ENCODE data around the gene SLC25A26. TPM values are rescaled to one million over a fixed set of nuclear protein-coding genes. Genes with fewer than 3 reads are reported as not detected.
"Not testable (repeated sequence)": the region's sequence is repeated elsewhere in the genome, so short reads cannot be mapped to it uniquely, and the experiment has no call there.

The SLC25A26 gene
- total and polyA plus RNA-seq, 2 of the 13 experiments (the other 11 are each of a cell fraction or from before 2014, with no cell fraction given): 23.1 to 32.7 TPM

GRCh38 chr3:66298591-66298990 is 77.8 kb downstream of the SLC25A26 start:
- Histone ChIP-seq H3K36me3 (replicated peaks in 1 of 2; ENCODE audit: control insufficient read depth in 1 of 2, insufficient read depth in 2 of 2, low read length in 2 of 2) (no peaks in the 10 kb centered on the region), H3K9me3 (ENCODE audit: low read length) (no peaks in the 10 kb centered on the region), H2AFZ (ENCODE audit: low read length) (no peak overlapping the region), H3K9ac (ENCODE audit: insufficient read depth, low read depth, low read length) (no peak overlapping the region), H3K4me1 (ENCODE audit: insufficient read depth, low read length) (peaks cover 18% of the 10 kb centered on the region), H4K20me1 (ENCODE audit: insufficient read depth, low read length) (no peaks in the 10 kb centered on the region), H3K4me2 (ENCODE audit: low read depth, low read length) (no peak overlapping the region), H3K4me3 (replicated peaks in 1 of 3; ENCODE audit: insufficient read depth in 1 of 3, low read depth in 2 of 3, low read length in 3 of 3) (no peak overlapping the region), H3K27ac (ENCODE audit: extremely low read length, insufficient read depth, low read length) (no peak overlapping the region), H3K27me3 (ENCODE audit: control insufficient read depth in 1 of 2, insufficient read depth in 2 of 2, low read length in 2 of 2) (no peaks in the 10 kb centered on the region; a peak in 1 of 5 replicates), H3K79me2 (ENCODE audit: insufficient read depth, low read length) (no peaks in the 10 kb centered on the region)
- DNase-seq (ENCODE audit: low spot score) (no peak), FAIRE-seq (no peak), ATAC-seq (no peak)
- ChIA-PET POLR2A (no interaction called here), CTCF (ENCODE audit: low intra/inter-chr PET ratio, low total read pairs) (no interaction called here)
- in situ Hi-C loops (cut with HindIII; ENCODE audit: extremely low pct_ligation_motif_present, low pct_unique_long_range_greater_than_20kb) (no loop called here), intact Hi-C loops (cut with micrococcal nuclease; ENCODE audit: unreplicated experiment) (no loop called here)
- TF ChIP-seq ATF6 (CRISPR knock-in tag; conservative IDR thresholded peaks at IDR 0.05): no peak
- TF ChIP-seq ZNF674 (CRISPR knock-in tag; IDR thresholded peaks at IDR 0.05; ENCODE audit: low read depth): no peak
- no peak for TF ChIP-seq SP1 (IDR thresholded peaks at IDR 0.05)
- TF ChIP-seq SP1 (CRISPR knock-in tag; IDR thresholded peaks at IDR 0.05): no peak
- TF ChIP-seq GATA4 (IDR thresholded peaks at IDR 0.05; ENCODE audit: borderline replicate concordance, low read depth): no peak
- TF ChIP-seq ZNF460 (CRISPR knock-in tag; IDR thresholded peaks at IDR 0.05; ENCODE audit: borderline replicate concordance): no peak
- no TSS peak for BruUV-seq (replicated peaks)
- 84% methylated on average over 1 of the region's 1 CpG for WGBS (ENCODE audit: low lambda C conversion rate)

GRCh38 chr3:66299085-66299484 is 78.3 kb downstream of the SLC25A26 start:
- H3K4me3 ChIP-seq (replicated peaks in 1 of 3; ENCODE audit: insufficient read depth in 1 of 3, low read depth in 2 of 3, low read length in 3 of 3); H3K36me3 ChIP-seq (replicated peaks in 1 of 2; ENCODE audit: control insufficient read depth in 1 of 2, insufficient read depth in 2 of 2, low read length in 2 of 2); H3K27me3 ChIP-seq (ENCODE audit: control insufficient read depth in 1 of 2, insufficient read depth in 2 of 2, low read length in 2 of 2); H4K20me1 ChIP-seq (ENCODE audit: insufficient read depth, low read length); CTCF ChIA-PET (ENCODE audit: low intra/inter-chr PET ratio, low total read pairs); H3K4me2 ChIP-seq (ENCODE audit: low read depth, low read length); POLR2A ChIA-PET; intact Hi-C loops (cut with micrococcal nuclease; ENCODE audit: unreplicated experiment); in situ Hi-C loops (cut with HindIII; ENCODE audit: extremely low pct_ligation_motif_present, low pct_unique_long_range_greater_than_20kb); FAIRE-seq; ATAC-seq; H3K79me2 ChIP-seq (ENCODE audit: insufficient read depth, low read length); DNase-seq (ENCODE audit: low spot score); H3K27ac ChIP-seq (ENCODE audit: extremely low read length, insufficient read depth, low read length); H2AFZ ChIP-seq (ENCODE audit: low read length); H3K9ac ChIP-seq (ENCODE audit: insufficient read depth, low read depth, low read length); BruUV-seq (replicated peaks); H3K9me3 ChIP-seq (ENCODE audit: low read length): not testable (repeated sequence)
- 84% methylated on average over 7 of the region's 7 CpGs for WGBS (ENCODE audit: low lambda C conversion rate)
- H3K4me1 ChIP-seq (ENCODE audit: insufficient read depth, low read length): peaks cover 18% of the 10 kb centered on the region
